GM12864 (cell line): ENCODE measurements around the gene ZNF324.

Experiments used
- DNase-seq: peaks from one replicate; pipeline ENCODE4 v3.0.0-alpha.2; 2011; ENCODE audit warnings: low read depth
- H3K4me3 ChIP-seq: 2 replicates; pipeline ENCODE4 v1.5.1; 2011; ENCODE audit warnings: mild to moderate bottlenecking, low read depth, low read length, control low read depth
- CTCF ChIP-seq: IDR thresholded peaks from 2 replicates; pipeline ENCODE4 v1.5.1; 2011; ENCODE audit warnings: low read depth, mild to moderate bottlenecking, moderate library complexity, low read length, control low read depth, inconsistent platforms; ENCODE audit errors: missing control alignments

ZNF324 gene

GRCh38 chr19:58520257-58520599, 53.3 kb downstream of the ZNF324 start:
- TF ChIP-seq CTCF = no peak
- peak overlapping the region; percentile 70 for H3K4me3 ChIP-seq
- DNase-seq = no peak

- H3K4me3 ChIP-seq = no peak overlapping the region
- TF ChIP-seq CTCF = no peak
- DNase-seq = no peak
Measured at GRCh38 chr19:58521651-58522050, 54.8 kb downstream of the ZNF324 start.

GRCh38 chr19:58522709-58523108, 55.8 kb downstream of the ZNF324 start:
- H3K4me3 ChIP-seq = no peak overlapping the region
- TF ChIP-seq CTCF = no peak
- no peak for DNase-seq
